PFSK-1 (cell line): ENCODE data around the gene KDM2A.

Source experiments
- FOXP2 ChIP-seq: optimal IDR thresholded peaks from 2 replicates; pipeline ENCODE3; 2011; ENCODE audit warnings: borderline replicate concordance, control low read depth, inconsistent platforms; ENCODE audit not compliant: insufficient read depth; ENCODE audit errors: extremely low read length, extremely low read depth
- POLR2AphosphoS5 ChIP-seq: IDR thresholded peaks from 2 replicates; pipeline ENCODE4 v1.6.1; 2012; ENCODE audit warnings: low read depth, mild to moderate bottlenecking, control low read depth, low read length, moderate library complexity
- REST ChIP-seq, 2 experiments: IDR thresholded peaks; 2 replicates each; pipeline versions ENCODE4 v1.6.1 to v1.8.0; 2011 to 2012; ENCODE audit warnings: low read depth in 2 of 2, low read length in 2 of 2, control low read depth in 1 of 2, inconsistent platforms in 1 of 2, mild to moderate bottlenecking in 1 of 2, moderate library complexity in 1 of 2; ENCODE audit not compliant: insufficient read depth in 1 of 2
- TAF1 ChIP-seq: IDR thresholded peaks from 2 replicates; pipeline ENCODE4 v1.6.1; 2012; ENCODE audit warnings: low read length, control low read depth, borderline replicate concordance; ENCODE audit not compliant: insufficient read depth

GRCh38 chr11:67306769-67307544 is 187.9 kb downstream of the KDM2A start:
- TF ChIP-seq POLR2AphosphoS5: no peak
- TF ChIP-seq REST (IDR thresholded peaks at IDR 0.05; ENCODE audit: insufficient read depth in 1 of 2, low read depth in 2 of 2, low read length in 2 of 2): no peak
- TF ChIP-seq TAF1: no peak
- no peak for TF ChIP-seq FOXP2
